Stimulated activated CD8-positive, alpha-beta memory T cell treated with anti-CD3 and anti-CD28 coated beads, Interleukin-2, amount 100 ng/mL, for 48 hours (primary cell): ENCODE measurements around the gene KRTAP16-1.
"Not testable (repeated sequence)": the region's sequence is repeated elsewhere in the genome, so short reads cannot be mapped to it uniquely, and the experiment has no call there.

ENCODE experiments used
- DNase-seq, 2 donors: peaks; one replicate each; pipeline ENCODE4 v3.0.0-alpha.2; 2020; ENCODE audit warnings: low read depth in 2 of 2

Gene KRTAP16-1

GRCh38 chr17:41301916-41302901 lies 6.9 kb downstream of the KRTAP16-1 start, which contains the start of gene KRTAP29-1:
Gene KRTAP29-1 (minus strand): TSS chr17:41302851. CDS start chr17:41302851, 0 bp downstream.
- DNase-seq = no peak

GRCh38 chr17:41301204-41301790 lies 7.8 kb downstream of the KRTAP16-1 start:
- no peak for DNase-seq

- no peak for DNase-seq
These were observed 10.5 kb downstream of the KRTAP16-1 start for GRCh38 chr17:41298458-41299135.

GRCh38 chr17:41296846-41297245 lies 12.3 kb downstream of the KRTAP16-1 start:
- DNase-seq = no peak

- DNase-seq = no peak
These were observed 15.1 kb downstream of the KRTAP16-1 start for GRCh38 chr17:41294016-41294415.

- no peak for DNase-seq
These were observed 22.1 kb downstream of the KRTAP16-1 start for GRCh38 chr17:41287050-41287449.

DNA sequence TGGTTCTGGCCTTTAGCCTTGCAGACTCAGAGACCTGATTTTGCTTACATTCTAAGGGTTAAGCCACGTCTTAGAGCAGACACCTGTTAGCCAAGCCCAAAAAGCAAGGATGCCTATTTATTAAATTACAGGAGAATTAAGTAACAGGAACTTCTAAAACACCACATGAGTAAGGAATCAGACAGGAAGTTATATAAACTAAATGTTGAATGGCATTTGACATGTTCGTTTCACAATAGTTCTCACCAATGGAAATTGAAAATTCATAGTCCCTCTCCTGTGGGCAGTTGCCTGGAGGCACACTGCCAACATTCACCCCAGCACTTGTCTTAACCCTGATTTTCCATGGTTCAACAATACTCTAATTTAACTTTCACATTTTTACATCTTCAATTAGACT lies 24.6 kb downstream of the KRTAP16-1 start:
- no peak for DNase-seq

DNA sequence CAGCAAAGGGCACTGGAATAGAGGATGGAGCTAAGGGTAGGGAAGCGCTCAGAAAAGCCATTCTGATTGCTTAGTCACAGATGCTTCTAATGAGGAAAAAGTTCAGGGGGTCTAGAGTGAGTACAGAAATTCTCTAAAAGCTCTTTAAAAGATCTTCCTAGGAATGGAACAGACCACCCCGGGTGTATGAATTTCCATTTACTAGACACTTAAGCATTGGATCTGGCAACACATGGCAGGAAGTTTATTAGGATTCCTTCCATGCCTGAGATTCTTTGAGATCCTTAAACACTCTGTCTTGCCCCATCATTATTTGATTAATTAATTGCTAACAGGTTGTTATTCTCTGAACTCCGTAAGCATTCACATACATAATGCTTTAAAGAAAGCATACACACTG lies 25.1 kb downstream of the KRTAP16-1 start:
- DNase-seq = no peak

DNA sequence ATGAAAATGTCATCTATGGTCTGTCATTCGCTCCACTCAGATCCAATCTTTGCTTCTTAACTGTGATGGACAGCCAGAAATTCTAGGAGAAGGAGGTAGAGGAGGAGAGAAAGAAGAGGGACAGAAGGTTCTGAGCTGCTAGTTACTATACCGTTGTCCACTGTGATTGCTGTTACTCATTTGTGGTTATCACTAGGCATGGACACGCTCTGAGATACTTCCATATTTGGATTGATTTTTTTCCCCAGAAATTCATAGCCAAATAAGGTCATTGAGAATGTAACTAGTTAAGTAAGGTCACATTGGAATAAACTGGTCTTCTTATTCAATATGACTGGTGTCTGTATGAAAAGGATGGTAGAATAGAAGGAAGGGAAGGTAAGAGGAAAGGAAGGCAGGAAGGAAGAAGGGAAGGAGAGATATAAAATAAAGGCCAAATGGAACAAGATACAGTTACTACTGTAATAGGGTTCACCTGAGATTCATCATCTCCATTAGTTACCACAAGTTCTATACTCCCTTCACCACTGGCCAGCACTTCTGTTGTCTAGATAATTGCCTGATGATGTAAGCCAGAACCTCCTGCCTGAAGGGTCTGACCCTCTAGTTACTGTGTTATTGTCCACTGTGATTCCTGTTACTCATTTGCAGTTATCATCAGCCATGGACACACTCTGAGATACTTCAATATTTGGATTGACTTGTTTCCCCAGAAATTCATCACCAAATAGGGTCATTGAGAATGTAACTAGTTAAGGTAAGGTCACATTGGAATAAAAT lies 30.7 kb downstream of the KRTAP16-1 start:
- no peak for DNase-seq

DNA sequence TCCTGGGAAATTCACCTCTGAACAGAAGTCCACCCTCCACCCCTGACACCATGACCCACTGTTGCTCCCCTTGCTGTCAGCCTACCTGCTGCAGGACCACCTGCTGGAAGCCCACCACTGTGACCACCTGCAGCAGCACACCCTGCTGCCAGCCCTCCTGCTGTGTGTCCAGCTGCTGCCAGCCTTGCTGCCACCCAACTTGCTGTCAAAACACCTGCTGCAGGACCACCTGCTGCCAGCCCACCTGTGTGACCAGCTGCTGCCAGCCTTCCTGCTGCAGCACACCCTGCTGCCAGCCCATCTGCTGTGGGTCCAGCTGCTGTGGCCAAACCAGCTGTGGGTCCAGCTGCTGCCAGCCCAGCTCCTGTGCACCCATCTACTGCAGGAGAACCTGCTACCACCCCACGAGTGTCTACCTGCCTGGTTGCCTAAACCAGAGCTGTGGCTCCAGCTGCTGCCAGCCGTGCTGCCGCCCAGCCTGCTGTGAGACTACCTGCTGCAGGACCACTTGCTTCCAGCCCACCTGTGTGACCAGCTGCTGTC lies 33.4 kb downstream of the KRTAP16-1 start, which contains the start of gene KRTAP9-7:
TSS of gene KRTAP9-7 (plus strand) at position 51 of the 543 bp plus-strand sequence. CDS start at position 51, 0 bp downstream.
- DNase-seq = not testable (repeated sequence)

- DNase-seq = no peak
These were observed 37.3 kb downstream of the KRTAP16-1 start for GRCh38 chr17:41271858-41272257.

- not testable (repeated sequence) for DNase-seq
These were observed 37.8 kb downstream of the KRTAP16-1 start for GRCh38 chr17:41271323-41271722.

DNA sequence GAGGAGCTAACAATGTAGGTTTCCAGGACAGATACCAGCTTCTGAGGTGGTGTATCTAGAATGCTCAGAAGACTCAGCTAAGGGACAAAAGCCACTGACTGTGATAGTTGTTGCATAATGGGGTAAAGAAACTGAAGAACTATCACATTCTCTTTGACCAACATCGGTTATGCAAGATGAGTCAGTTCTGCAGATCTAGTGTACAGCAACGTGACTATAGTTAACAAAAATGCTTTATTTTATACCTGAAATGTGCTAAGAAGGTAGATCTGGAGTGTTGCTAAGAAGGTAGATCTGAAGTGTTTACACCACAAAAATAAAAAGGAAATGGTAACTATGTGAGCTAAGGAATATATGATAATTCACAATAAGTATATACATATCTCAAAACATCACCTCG lies 41.4 kb downstream of the KRTAP16-1 start:
- no peak for DNase-seq

DNA sequence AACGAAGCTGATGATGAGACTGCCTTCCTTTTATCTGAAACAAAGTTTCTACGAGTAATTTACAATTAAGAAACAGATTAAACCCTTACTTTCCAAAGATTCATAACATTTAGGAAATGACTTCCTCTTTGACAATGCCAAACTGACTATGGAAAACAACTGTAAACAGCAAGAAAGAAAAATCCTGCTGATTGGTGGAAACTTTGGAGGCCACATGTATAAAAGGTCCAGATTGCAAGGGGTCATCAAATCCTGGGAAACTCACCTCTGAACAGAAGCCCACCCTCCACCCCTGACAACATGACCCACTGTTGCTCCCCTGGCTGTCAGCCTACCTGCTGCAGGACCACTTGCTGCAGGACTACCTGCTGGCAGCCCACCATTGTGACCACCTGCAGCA lies 44.0 kb downstream of the KRTAP16-1 start, which contains the start of gene KRTAP9-6:
TSS of gene KRTAP9-6 (plus strand) at position 301 of the 400 bp plus-strand sequence. CDS start at position 301, 0 bp downstream.
- no peak for DNase-seq

- no peak for DNase-seq
These were observed 44.5 kb downstream of the KRTAP16-1 start for GRCh38 chr17:41264599-41264998.

- DNase-seq = no peak
These were observed 45.9 kb downstream of the KRTAP16-1 start for GRCh38 chr17:41263212-41263611.

- DNase-seq = no peak
These were observed 50.7 kb downstream of the KRTAP16-1 start for GRCh38 chr17:41258406-41258805.
